Measurements from ENCODE around the gene H2BK1.

Gene H2BK1

GRCh38 chr7:151240536-151240935 is 30.2 kb upstream of the H2BK1 start:
- H3K36me3 Mint-ChIP-seq: peaks cover 27% of the 10 kb centered on the region
- H3K4me3 Mint-ChIP-seq: no peak overlapping the region
- H3K27me3 Mint-ChIP-seq: peaks cover 16% of the 10 kb centered on the region
- no peak for ATAC-seq
- H3K4me1 Mint-ChIP-seq: peaks cover 36% of the 10 kb centered on the region
- no peaks in the 10 kb centered on the region for H3K9me3 Mint-ChIP-seq
- H3K27ac Mint-ChIP-seq: no peak overlapping the region

- Mint-ChIP-seq H3K27me3 (peaks cover 16% of the 10 kb centered on the region), H3K4me1 (peaks cover 41% of the 10 kb centered on the region), H3K4me3 (no peak overlapping the region), H3K27ac (no peak overlapping the region), H3K9me3 (no peaks in the 10 kb centered on the region), H3K36me3 (peaks cover 27% of the 10 kb centered on the region)
- no peak for ATAC-seq
These were observed 29.7 kb upstream of the H2BK1 start for GRCh38 chr7:151239837-151240459.

GRCh38 chr7:151238924-151239836 is 28.9 kb upstream of the H2BK1 start:
- no peak overlapping the region for H3K27ac Mint-ChIP-seq
- no peak for ATAC-seq
- H3K4me1 Mint-ChIP-seq: peaks cover 38% of the 10 kb centered on the region
- no peaks in the 10 kb centered on the region for H3K9me3 Mint-ChIP-seq
- H3K4me3 Mint-ChIP-seq: no peak overlapping the region
- H3K27me3 Mint-ChIP-seq: peaks cover 15% of the 10 kb centered on the region
- H3K36me3 Mint-ChIP-seq: peaks cover 27% of the 10 kb centered on the region

GRCh38 chr7:151238190-151238810 is 28.0 kb upstream of the H2BK1 start:
- H3K4me3 Mint-ChIP-seq: no peak overlapping the region
- no peak for ATAC-seq
- no peak overlapping the region for H3K27ac Mint-ChIP-seq
- peaks cover 27% of the 10 kb centered on the region for H3K36me3 Mint-ChIP-seq
- H3K9me3 Mint-ChIP-seq: no peaks in the 10 kb centered on the region
- peaks cover 6% of the 10 kb centered on the region for H3K27me3 Mint-ChIP-seq
- peaks cover 38% of the 10 kb centered on the region for H3K4me1 Mint-ChIP-seq

- H3K27me3 Mint-ChIP-seq: no peaks in the 10 kb centered on the region
- H3K27ac Mint-ChIP-seq: no peak overlapping the region
- no peak for ATAC-seq
- no peak overlapping the region for H3K4me3 Mint-ChIP-seq
- peaks cover 37% of the 10 kb centered on the region for H3K4me1 Mint-ChIP-seq
- H3K9me3 Mint-ChIP-seq: no peaks in the 10 kb centered on the region
- H3K36me3 Mint-ChIP-seq: peaks cover 27% of the 10 kb centered on the region
These were observed 27.2 kb upstream of the H2BK1 start for GRCh38 chr7:151237244-151238189.

GRCh38 chr7:151236406-151236805 is 26.1 kb upstream of the H2BK1 start:
- H3K27me3 Mint-ChIP-seq: no peaks in the 10 kb centered on the region
- no peak overlapping the region for H3K4me3 Mint-ChIP-seq
- peaks cover 47% of the 10 kb centered on the region for H3K4me1 Mint-ChIP-seq
- no peaks in the 10 kb centered on the region for H3K9me3 Mint-ChIP-seq
- H3K36me3 Mint-ChIP-seq: peaks cover 27% of the 10 kb centered on the region
- no peak for ATAC-seq
- H3K27ac Mint-ChIP-seq: no peak overlapping the region

GRCh38 chr7:151235091-151235787 is 25.0 kb upstream of the H2BK1 start:
- H3K27ac Mint-ChIP-seq: no peak overlapping the region
- peaks cover 48% of the 10 kb centered on the region for H3K4me1 Mint-ChIP-seq
- H3K36me3 Mint-ChIP-seq: peaks cover 26% of the 10 kb centered on the region
- no peaks in the 10 kb centered on the region for H3K27me3 Mint-ChIP-seq
- H3K9me3 Mint-ChIP-seq: no peaks in the 10 kb centered on the region
- no peak for ATAC-seq
- H3K4me3 Mint-ChIP-seq: no peak overlapping the region

GRCh38 chr7:151233804-151234203 is 23.5 kb upstream of the H2BK1 start:
- peak overlapping the region; percentile 87 for H3K27ac Mint-ChIP-seq
- no peaks in the 10 kb centered on the region for H3K27me3 Mint-ChIP-seq
- no peaks in the 10 kb centered on the region for H3K9me3 Mint-ChIP-seq
- peaks cover 12% of the 10 kb centered on the region for H3K36me3 Mint-ChIP-seq
- no peak for ATAC-seq
- H3K4me3 Mint-ChIP-seq: peak overlapping the region; percentile 97
- peaks cover 36% of the 10 kb centered on the region for H3K4me1 Mint-ChIP-seq

- ATAC-seq: peak; percentile 72
- peak overlapping the region; percentile 87 for H3K27ac Mint-ChIP-seq
- peaks cover 11% of the 10 kb centered on the region for H3K36me3 Mint-ChIP-seq
- H3K27me3 Mint-ChIP-seq: no peaks in the 10 kb centered on the region
- peak overlapping the region; percentile 97 for H3K4me3 Mint-ChIP-seq
- no peaks in the 10 kb centered on the region for H3K9me3 Mint-ChIP-seq
- peaks cover 36% of the 10 kb centered on the region for H3K4me1 Mint-ChIP-seq
These were observed 22.8 kb upstream of the H2BK1 start for GRCh38 chr7:151232917-151233701.

GRCh38 chr7:151232091-151232916 is 22.0 kb upstream of the H2BK1 start, which contains the start of gene CHPF2:
TSS of gene CHPF2 (plus strand) at chr7:151232483. CDS start at chr7:151234012, 1,529 bp downstream.
- peaks cover 11% of the 10 kb centered on the region for H3K36me3 Mint-ChIP-seq
- ATAC-seq: peak; percentile 98
- H3K27ac Mint-ChIP-seq: peak within 1 kb of the TSS; percentile 87
- H3K9me3 Mint-ChIP-seq: no peaks in the 10 kb centered on the region
- H3K4me3 Mint-ChIP-seq: peak within 1 kb of the TSS; percentile 97
- peaks cover 36% of the 10 kb centered on the region for H3K4me1 Mint-ChIP-seq
- H3K27me3 Mint-ChIP-seq: no peaks in the 10 kb centered on the region

- no peak overlapping the region for H3K27ac Mint-ChIP-seq
- H3K36me3 Mint-ChIP-seq: peaks cover 6% of the 10 kb centered on the region
- H3K27me3 Mint-ChIP-seq: no peaks in the 10 kb centered on the region
- H3K4me1 Mint-ChIP-seq: peaks cover 48% of the 10 kb centered on the region
- ATAC-seq: no peak
- H3K9me3 Mint-ChIP-seq: no peaks in the 10 kb centered on the region
- no peak overlapping the region for H3K4me3 Mint-ChIP-seq
These were observed 20.8 kb upstream of the H2BK1 start for GRCh38 chr7:151231080-151231479.

- Mint-ChIP-seq H3K4me3 (no peak overlapping the region), H3K4me1 (peaks cover 55% of the 10 kb centered on the region), H3K27me3 (no peaks in the 10 kb centered on the region), H3K36me3 (peaks cover 19% of the 10 kb centered on the region), H3K9me3 (no peaks in the 10 kb centered on the region), H3K27ac (no peak overlapping the region)
- no peak for ATAC-seq
These were observed 19.0 kb upstream of the H2BK1 start for GRCh38 chr7:151229249-151229648.
